Fibroblast of lung (primary cell): Measurements from ENCODE around the gene IP6K3. TPM values are rescaled to one million over a fixed set of nuclear protein-coding genes. Genes with fewer than 3 reads are reported as not detected.

ENCODE experiments used
- DNase-seq, 2 donors: peaks; one replicate each; pipeline versions ENCODE4 v3.0.0 to v3.0.0-alpha.2; 2010; ENCODE audit warnings: low read depth in 2 of 2
- H2AFZ ChIP-seq: 2 replicates; pipeline ENCODE4 v1.5.1; 2012; ENCODE audit warnings: low read length, control low read depth, inconsistent platforms
- H3K27ac ChIP-seq: 2 replicates; pipeline ENCODE4 v1.5.1; 2011; ENCODE audit warnings: low read length, control low read depth; ENCODE audit not compliant: insufficient read depth
- H3K27me3 ChIP-seq: 2 replicates; pipeline ENCODE4 v1.5.1; 2011; ENCODE audit warnings: mild to moderate bottlenecking, low read length; ENCODE audit not compliant: control insufficient read depth, insufficient read depth
- H3K36me3 ChIP-seq: 2 replicates; pipeline ENCODE4 v1.5.1; 2011; ENCODE audit warnings: low read length; ENCODE audit not compliant: control insufficient read depth, insufficient read depth
- H3K4me1 ChIP-seq: 2 replicates; pipeline ENCODE4 v1.5.1; 2011; ENCODE audit warnings: low read length; ENCODE audit not compliant: control insufficient read depth, insufficient read depth; ENCODE audit errors: extremely low read depth
- H3K4me2 ChIP-seq: 2 replicates; pipeline ENCODE4 v1.5.1; 2011; ENCODE audit warnings: low read length, control low read depth; ENCODE audit not compliant: insufficient read depth; ENCODE audit errors: extremely low read depth
- H3K4me3 ChIP-seq, 4 experiments: fragments of 200-600 bp in 1 of 4; sonication (generic) in 1 of 4; replicated peaks in 1 of 4; 2 replicates each; pipeline ENCODE4 v1.5.1; 2011 to 2016; ENCODE audit warnings: low read length in 4 of 4, low read depth in 3 of 4, mild to moderate bottlenecking in 3 of 4, control low read depth in 2 of 4, inconsistent platforms in 1 of 4, mixed read lengths in 1 of 4; ENCODE audit not compliant: insufficient read depth in 1 of 4; ENCODE audit errors: control extremely low read depth in 1 of 4
- H3K79me2 ChIP-seq: 2 replicates; pipeline ENCODE4 v1.5.1; 2012; ENCODE audit warnings: mild to moderate bottlenecking, low read length, inconsistent platforms; ENCODE audit not compliant: control insufficient read depth, insufficient read depth
- H3K9ac ChIP-seq: 2 replicates; pipeline ENCODE4 v1.5.1; 2011; ENCODE audit warnings: mild to moderate bottlenecking, low read length, control low read depth; ENCODE audit not compliant: insufficient read depth
- H3K9me3 ChIP-seq: 2 replicates; pipeline ENCODE4 v1.5.1; 2012; ENCODE audit warnings: low read depth, low read length; ENCODE audit not compliant: control insufficient read depth, insufficient read depth
- H4K20me1 ChIP-seq: 2 replicates; pipeline ENCODE4 v1.5.1; 2011; ENCODE audit warnings: low read length; ENCODE audit not compliant: control insufficient read depth, insufficient read depth; ENCODE audit errors: extremely low read depth
- EZH2 ChIP-seq: IDR thresholded peaks from 2 replicates; pipeline ENCODE4 v1.5.1; 2012; ENCODE audit warnings: low read length, control low read depth, mild to moderate bottlenecking; ENCODE audit errors: missing control alignments
- polyA plus RNA-seq, 2 donors: library from polyadenylated mRNA; depleted of rRNA in 1 of 2; stranded (reverse) in 1 of 2; unstranded in 1 of 2; fragments of >200 nt; gene quantifications; 2 replicates each; pipeline ENCODE4 v1.2.1, GENCODE V29; 2011 to 2012; ENCODE audit warnings: missing spikeins in 1 of 2
- total RNA-seq: library from RNA; depleted of rRNA; stranded (reverse); fragments of >200 nt; gene quantifications from 2 replicates; pipeline ENCODE4 v1.2.1, GENCODE V29; 2014
- TF ChIP-seq, protein P1 (sequence below), 2 donors: IDR thresholded peaks in 1 of 2; conservative IDR thresholded peaks in 1 of 2; 1 replicate in 1 of 2; 2 replicates in 1 of 2; pipeline ENCODE4 v1.5.1; 2011 to 2012; ENCODE audit warnings: low read length in 2 of 2, control low read depth in 1 of 2, inconsistent platforms in 1 of 2, low read depth in 1 of 2, mild to moderate bottlenecking in 1 of 2

IP6K3 gene
- total and polyA plus RNA-seq, 2 donors (not counting 1 experiment from before 2014, with no cell fraction given), result 0.84 to 5.4 TPM

DNA sequence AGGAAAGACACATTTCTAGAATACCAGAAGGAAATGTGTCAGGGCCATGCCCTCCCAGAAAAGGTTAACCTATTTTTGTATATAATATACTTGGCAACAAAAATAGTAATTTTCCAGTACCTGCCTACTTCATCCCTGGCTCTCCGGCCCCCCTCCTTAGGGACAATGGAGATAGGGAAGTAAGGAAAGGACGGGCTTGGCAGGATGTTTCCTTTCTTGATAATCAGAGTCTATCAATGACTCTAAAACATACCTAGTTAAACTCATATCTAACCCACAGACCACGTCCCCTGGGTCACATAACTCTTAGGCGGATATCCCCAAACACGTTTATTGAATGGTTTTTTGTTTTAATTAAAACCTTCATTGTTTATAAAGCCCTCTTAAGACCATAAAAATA, 47.0 kb downstream of the IP6K3 start:
- peaks cover 1% of the 10 kb centered on the region for H3K79me2 ChIP-seq
- peaks cover 17% of the 10 kb centered on the region for H3K4me1 ChIP-seq
- no peaks in the 10 kb centered on the region for H3K27me3 ChIP-seq
- peaks cover 17% of the 10 kb centered on the region for H3K36me3 ChIP-seq
- H3K27ac ChIP-seq, result no peak overlapping the region
- peaks cover 2% of the 10 kb centered on the region for H4K20me1 ChIP-seq
- no peak overlapping the region for H3K4me2 ChIP-seq
- H3K9me3 ChIP-seq, result no peaks in the 10 kb centered on the region
- H2AFZ ChIP-seq, result no peak overlapping the region
- no peak for TF ChIP-seq EZH2
- TF ChIP-seq, protein P1, sequence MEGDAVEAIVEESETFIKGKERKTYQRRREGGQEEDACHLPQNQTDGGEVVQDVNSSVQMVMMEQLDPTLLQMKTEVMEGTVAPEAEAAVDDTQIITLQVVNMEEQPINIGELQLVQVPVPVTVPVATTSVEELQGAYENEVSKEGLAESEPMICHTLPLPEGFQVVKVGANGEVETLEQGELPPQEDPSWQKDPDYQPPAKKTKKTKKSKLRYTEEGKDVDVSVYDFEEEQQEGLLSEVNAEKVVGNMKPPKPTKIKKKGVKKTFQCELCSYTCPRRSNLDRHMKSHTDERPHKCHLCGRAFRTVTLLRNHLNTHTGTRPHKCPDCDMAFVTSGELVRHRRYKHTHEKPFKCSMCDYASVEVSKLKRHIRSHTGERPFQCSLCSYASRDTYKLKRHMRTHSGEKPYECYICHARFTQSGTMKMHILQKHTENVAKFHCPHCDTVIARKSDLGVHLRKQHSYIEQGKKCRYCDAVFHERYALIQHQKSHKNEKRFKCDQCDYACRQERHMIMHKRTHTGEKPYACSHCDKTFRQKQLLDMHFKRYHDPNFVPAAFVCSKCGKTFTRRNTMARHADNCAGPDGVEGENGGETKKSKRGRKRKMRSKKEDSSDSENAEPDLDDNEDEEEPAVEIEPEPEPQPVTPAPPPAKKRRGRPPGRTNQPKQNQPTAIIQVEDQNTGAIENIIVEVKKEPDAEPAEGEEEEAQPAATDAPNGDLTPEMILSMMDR (conservative IDR thresholded peaks at IDR 0.05 in 1 of 2, IDR thresholded peaks at IDR 0.05 in 1 of 2; ENCODE audit: low read depth in 1 of 2, low read length in 2 of 2), result no peak
- H3K4me3 ChIP-seq, result no peak overlapping the region
- no peak for DNase-seq
- H3K9ac ChIP-seq, result no peak overlapping the region

DNA sequence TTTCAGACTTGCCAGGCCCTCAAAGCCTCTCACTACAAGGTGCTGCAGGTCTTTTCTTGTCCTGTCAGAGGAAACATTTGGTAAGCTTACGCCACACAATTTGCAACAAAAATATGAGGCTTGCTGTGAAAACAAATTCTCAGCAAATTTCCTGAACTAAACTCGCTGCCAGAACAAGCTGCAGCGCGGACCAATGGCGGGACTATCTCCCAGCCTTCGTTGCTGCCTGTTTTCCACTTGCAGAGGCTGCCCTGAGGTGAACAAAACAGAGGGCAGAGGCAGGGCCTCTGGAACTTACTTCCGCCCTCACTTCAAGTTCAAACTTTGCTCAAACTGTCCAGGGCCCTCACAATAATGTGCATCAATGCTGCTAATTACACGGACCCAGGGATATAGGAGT, 47.6 kb downstream of the IP6K3 start:
- peaks cover 2% of the 10 kb centered on the region for H4K20me1 ChIP-seq
- peaks cover 1% of the 10 kb centered on the region for H3K79me2 ChIP-seq
- H3K4me3 ChIP-seq, result no peak overlapping the region
- no peaks in the 10 kb centered on the region for H3K9me3 ChIP-seq
- TF ChIP-seq EZH2, result no peak
- TF ChIP-seq, protein P1 (conservative IDR thresholded peaks at IDR 0.05 in 1 of 2, IDR thresholded peaks at IDR 0.05 in 1 of 2; ENCODE audit: low read depth in 1 of 2, low read length in 2 of 2), result no peak
- no peak overlapping the region for H3K4me2 ChIP-seq
- peaks cover 18% of the 10 kb centered on the region for H3K4me1 ChIP-seq
- no peak overlapping the region for H3K9ac ChIP-seq
- H3K27me3 ChIP-seq, result no peaks in the 10 kb centered on the region
- no peak overlapping the region for H2AFZ ChIP-seq
- H3K27ac ChIP-seq, result no peak overlapping the region
- H3K36me3 ChIP-seq, result peaks cover 17% of the 10 kb centered on the region
- no peak for DNase-seq

DNA sequence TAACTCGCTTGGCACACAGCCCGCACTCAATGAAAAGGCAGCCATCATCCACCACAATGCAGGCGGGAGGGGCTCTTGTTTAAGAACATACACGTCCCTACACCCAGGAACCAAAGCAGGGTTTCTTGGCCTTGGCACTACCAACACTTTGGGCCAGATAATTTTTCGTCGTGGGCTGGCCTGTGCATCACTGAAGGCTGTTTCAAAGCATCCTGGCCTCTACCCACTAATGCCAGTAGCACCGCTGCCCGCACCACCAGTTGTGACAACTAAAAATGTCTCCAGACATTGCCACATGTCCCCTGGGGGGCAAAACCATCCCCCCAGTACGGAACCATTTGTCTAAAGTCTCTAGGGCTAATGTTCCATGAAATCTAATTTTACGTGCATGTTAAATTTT, 48.2 kb downstream of the IP6K3 start:
- peaks cover 18% of the 10 kb centered on the region for H3K4me1 ChIP-seq
- DNase-seq, result no peak

More for the DNA sequence above, 48.2 kb downstream of the IP6K3 start:
- Histone ChIP-seq H4K20me1 (peaks cover 2% of the 10 kb centered on the region), H3K27me3 (no peaks in the 10 kb centered on the region), H3K36me3 (peaks cover 18% of the 10 kb centered on the region), H2AFZ (no peak overlapping the region), H3K4me3 (no peak overlapping the region), H3K4me2 (no peak overlapping the region), H3K9ac (no peak overlapping the region), H3K9me3 (no peaks in the 10 kb centered on the region), H3K27ac (no peak overlapping the region), H3K79me2 (peaks cover 1% of the 10 kb centered on the region)
- TF ChIP-seq EZH2, result no peak
- TF ChIP-seq, protein P1 (conservative IDR thresholded peaks at IDR 0.05 in 1 of 2, IDR thresholded peaks at IDR 0.05 in 1 of 2; ENCODE audit: low read depth in 1 of 2, low read length in 2 of 2), result no peak
